NCI-H146 (cell line): ENCODE data around the gene KCNJ14.

ENCODE experiments used
- DNase-seq: peaks from one replicate; lab custom pipeline; 2025; lab: John Stamatoyannopoulos, UW

The KCNJ14 gene

GRCh38 chr19:48508729-48509411, 53.5 kb downstream of the KCNJ14 start:
- no peak for DNase-seq

- DNase-seq, result no peak
Observed at GRCh38 chr19:48509467-48510194, 54.3 kb downstream of the KCNJ14 start.

DNA sequence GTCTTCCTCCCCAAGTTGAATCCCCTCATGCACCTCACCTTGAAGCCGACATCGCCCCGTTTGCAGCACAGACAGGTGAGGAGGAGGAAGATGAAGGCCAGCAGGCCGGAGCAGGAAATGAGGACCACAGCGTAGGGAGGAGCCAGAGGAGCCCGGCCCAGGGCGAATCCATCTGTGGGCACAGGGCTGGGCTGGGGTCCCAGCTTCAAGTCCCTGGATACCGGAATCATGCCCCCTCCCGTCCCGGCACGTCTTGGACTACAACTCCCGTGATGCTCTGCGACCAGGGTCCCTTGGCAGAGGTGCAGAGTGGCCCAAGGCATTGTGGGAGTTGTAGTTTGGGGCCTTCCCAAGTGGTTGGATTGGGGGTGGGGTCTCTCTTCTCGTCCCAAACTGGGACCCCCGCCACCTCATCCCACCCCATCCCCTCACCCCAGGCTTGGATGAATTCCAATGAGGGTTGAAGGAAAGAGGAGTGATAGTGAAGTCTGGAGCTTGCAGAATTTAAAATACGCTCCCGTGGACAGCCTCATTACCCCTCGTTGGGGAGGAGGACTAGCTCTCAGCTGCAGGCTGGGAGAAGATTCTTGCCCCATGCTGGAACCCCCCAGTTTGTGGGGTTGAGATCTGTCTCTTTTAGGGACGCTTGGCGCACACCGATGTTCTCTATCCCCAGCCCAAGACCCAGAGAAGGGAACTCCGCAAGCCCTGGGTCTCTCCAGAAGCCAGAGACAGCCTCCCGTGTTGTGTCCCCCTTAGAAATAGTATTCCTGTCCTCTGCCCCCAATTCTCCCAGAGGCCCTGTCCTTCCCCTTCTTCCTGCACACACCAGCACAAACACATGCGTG, 55.3 kb downstream of the KCNJ14 start:
- peak; percentile 55 for DNase-seq

DNA sequence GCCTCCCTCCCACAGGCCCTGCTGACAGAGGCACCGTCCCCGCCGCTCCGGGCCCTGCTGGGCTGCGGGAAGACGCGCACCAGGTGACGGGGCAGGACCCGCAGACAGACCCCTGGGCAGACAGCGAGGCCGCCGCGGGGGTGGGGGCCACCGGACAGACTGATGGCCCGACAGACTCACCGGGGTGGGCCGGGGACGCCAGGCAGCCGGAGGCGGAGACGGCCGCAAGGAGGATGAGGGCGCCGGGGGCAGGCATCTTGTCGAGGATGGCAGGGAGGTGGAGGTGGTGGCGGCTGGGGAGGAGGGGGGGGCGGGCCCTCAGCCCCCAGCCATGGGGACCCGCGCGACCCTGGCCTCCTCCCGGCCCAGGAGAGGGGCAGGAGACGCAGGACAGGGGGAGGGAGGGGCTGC, 56.0 kb downstream of the KCNJ14 start:
- DNase-seq, result no peak

DNA sequence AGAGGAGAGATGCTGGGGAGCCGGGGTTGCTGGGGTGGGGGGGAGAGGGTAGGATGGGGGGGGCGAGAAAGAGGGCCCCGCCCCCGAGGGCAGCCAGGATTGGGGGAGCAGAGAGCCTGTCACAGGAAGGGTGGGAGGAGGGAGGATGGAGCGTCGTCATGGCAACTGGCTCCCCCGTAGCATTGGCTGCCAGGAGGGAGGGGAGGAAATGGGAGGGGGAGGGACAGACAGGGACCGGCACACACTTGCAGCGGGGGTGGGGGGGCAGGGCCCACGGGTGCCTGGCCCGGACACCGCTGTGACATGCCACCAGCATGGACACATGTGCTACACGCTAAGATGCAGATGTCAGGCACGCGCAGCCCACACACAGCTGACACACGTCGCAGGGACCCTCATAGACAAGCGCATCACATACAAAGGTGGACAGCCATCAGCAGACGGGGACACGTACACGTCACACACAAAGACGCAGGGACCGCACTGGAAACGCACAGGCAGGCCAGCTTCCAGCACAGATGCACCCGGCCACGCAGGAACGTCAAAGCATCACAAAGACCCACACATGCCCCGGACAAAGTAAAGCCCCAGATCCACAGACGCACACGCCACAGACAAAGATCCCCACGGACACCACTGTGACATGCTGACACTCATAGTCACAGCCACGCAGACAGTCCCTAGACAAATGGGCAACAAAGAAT, 56.6 kb downstream of the KCNJ14 start, which contains the start of gene LMTK3:
Gene LMTK3 (minus strand): TSS at position 36 of the 704 bp plus-strand sequence. CDS start 259 bp downstream, outside the sequence.
- DNase-seq, result peak; percentile 73

DNA sequence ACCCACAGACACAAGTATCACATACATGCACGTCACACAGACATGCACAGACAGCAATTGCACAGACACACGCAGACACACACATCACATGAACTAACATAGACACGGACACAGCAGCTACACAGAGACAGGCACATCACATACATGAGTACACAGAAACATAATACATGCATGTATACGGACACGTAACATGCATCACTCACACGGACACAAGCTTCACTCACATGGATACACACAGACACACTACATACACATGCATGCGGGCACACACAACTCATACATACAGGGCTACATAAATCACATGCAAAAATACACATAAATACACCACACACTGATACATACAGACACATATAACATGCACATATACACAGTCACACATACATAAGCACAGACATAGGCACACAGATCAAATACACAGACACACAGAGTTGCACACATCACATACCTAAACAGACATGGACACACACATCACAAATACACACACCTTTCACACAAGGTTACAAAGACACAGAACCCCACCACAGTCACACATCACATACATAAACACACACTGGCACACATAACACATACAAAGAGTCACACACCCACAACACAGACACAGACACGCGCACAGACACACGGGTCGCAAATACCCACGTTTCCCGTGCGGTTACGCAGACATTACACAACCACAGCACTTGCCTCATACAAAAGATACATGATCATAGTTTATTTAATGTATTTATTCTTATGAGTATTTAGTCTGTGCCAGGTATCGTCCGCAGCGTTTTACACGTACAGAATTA, 57.3 kb downstream of the KCNJ14 start:
- DNase-seq, result no peak

GRCh38 chr19:48513289-48514122, 58.1 kb downstream of the KCNJ14 start:
- peak; percentile 86 for DNase-seq

- no peak for DNase-seq
Observed at GRCh38 chr19:48514123-48514458, 58.7 kb downstream of the KCNJ14 start.

DNA sequence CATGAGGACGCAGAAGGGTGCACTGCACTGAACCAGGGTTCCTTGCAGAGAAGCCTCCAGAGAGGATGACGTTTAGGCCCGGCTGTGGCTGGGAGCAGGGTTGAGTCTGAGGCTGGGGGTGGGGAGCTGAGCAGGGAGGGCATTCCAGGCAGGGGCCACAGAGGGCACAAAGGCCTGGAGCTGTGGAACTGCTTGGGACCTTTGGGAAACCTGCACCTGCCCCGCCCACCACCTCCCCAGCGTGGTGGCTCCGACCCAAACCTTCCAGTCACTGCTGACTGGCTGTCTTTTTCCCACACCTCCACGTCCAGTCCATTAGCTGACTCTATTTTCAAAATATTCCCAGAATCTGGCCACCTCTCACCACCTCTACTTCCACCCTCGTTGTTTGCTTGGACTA, 61.2 kb downstream of the KCNJ14 start:
- no peak for DNase-seq
